CD4-positive, alpha-beta T cell treated with Interleukin-15 for 4 hours (primary cell): Measurements from ENCODE around the gene RDM1.

ENCODE experiments used
- DNase-seq: peaks from one replicate; pipeline ENCODE4 v3.0.0-alpha.2; 2020; ENCODE audit warnings: low spot score

The RDM1 gene

DNA sequence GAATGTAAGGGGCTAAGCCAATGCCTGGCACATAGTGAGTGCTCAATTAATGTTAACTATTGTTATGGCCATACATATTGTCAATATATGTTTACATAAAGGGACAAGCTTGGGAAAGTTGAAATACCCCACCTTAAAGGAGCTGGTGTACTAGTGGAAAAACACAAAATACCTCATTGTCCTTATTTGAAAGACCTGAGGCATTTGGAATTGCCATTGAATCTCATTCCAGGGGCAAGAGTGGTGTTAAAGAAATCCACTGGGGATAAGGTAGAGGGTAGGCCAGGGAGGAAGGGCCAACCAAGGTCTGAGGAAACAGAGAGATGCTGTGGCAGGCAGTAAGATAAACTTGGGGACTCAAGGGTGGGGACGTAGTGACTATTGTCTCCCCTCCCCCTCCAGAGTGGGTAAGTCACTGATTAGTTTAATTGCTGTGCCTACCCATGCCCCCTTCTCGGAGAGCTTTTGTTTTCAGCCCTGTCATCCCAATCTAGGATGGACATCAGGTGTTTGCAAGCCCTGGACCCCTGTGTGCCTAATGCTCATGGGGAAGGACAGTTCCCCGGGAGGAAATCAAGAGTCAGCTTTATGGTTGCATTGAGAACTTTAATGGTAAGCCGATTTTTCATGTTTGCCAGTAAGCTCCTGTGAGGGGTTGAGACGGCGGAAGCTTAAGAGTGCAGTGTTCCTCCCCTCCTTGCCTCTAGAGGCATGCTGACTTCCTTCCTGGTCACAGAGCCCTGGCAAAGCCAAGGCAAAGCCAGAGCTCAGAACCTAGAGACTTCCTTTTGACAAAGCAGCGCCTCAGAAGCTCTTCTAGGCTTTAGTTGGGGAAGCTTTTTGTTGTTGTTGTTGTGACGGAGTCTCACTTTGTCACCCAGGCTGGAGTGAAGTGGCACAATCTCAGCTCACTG, 59.4 kb downstream of the RDM1 start:
- DNase-seq: peak; percentile 22

DNA sequence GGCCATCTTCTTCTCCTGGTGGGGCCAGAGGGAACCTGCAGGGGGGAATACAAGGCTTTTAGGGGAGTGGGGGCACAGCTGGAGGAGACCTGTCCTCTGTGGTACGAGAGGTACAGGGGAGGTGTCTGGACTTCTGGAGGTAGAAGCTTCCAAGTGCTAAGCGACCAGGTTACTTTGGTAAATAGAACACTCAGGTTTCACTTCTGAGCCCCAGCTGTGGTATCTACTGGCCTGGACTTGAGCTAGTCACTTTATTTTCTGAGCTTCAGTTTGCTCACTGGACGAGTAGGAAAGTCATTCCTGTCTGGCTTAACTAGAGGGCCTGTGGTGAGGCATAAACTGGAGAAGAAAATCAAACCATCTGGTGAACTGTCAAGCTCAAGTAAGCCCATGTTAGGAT, 61.8 kb downstream of the RDM1 start, which contains the start of gene HEATR9:
Gene HEATR9 (minus strand): TSS at position 155 of the 400 bp plus-strand sequence. CDS start 149 bp downstream, at position 6.
- DNase-seq: no peak
